ENCODE data around the gene GHITM.

DNA sequence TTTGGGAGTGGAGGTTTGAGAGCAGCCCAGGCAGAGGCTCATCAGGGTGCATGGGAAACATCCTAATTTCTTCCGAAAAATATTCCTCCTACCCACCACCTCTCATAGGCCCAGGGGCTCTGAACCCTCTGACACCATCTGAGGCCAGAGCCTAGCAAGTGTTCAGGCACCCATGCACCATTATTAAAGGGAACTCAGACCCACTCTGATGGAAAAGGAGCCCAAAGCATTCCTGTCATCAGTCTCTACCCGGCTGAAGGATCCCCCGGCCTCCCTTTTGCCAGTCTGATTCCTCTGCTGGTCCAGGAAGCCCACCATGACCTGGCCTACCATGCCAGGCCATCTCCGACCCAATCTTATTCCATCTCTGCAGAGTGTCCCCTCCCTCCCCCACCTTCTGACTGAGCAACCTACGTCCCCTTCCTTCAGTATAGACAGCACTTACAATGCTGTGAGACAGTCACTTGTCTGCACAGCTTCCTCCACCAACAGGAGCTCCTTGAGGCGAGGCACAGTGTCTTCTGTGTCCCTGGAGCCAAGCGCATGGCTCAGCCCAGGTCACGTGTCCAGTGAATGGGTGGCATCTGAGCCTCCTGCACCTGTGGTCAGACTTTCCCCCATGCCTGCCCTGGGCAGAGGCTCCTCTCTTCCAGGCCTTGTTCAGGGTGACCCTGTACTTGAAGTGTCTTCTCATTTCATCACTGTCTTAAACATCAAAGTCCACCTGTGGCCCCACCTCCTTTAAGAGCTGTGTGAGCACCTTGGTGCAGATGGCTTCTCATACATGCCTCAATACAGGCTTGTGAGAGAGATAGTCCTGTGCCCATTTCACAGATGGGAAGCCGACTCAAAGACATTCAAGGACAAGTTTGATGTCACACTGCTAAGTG is 33.4 kb downstream of the GHITM start:
- TF ChIP-seq, protein P1, sequence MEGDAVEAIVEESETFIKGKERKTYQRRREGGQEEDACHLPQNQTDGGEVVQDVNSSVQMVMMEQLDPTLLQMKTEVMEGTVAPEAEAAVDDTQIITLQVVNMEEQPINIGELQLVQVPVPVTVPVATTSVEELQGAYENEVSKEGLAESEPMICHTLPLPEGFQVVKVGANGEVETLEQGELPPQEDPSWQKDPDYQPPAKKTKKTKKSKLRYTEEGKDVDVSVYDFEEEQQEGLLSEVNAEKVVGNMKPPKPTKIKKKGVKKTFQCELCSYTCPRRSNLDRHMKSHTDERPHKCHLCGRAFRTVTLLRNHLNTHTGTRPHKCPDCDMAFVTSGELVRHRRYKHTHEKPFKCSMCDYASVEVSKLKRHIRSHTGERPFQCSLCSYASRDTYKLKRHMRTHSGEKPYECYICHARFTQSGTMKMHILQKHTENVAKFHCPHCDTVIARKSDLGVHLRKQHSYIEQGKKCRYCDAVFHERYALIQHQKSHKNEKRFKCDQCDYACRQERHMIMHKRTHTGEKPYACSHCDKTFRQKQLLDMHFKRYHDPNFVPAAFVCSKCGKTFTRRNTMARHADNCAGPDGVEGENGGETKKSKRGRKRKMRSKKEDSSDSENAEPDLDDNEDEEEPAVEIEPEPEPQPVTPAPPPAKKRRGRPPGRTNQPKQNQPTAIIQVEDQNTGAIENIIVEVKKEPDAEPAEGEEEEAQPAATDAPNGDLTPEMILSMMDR (conservative IDR thresholded peaks at IDR 0.05): no peak
- TF ChIP-seq ZFX (IDR thresholded peaks at IDR 0.05): no peak
